ENCODE measurements around the gene NDOR1. TPM values are rescaled to one million over a fixed set of nuclear protein-coding genes. Genes with fewer than 3 reads are reported as not detected.

Gene NDOR1
- total RNA-seq = 4.0 and 4.1 TPM in 2 replicates

DNA sequence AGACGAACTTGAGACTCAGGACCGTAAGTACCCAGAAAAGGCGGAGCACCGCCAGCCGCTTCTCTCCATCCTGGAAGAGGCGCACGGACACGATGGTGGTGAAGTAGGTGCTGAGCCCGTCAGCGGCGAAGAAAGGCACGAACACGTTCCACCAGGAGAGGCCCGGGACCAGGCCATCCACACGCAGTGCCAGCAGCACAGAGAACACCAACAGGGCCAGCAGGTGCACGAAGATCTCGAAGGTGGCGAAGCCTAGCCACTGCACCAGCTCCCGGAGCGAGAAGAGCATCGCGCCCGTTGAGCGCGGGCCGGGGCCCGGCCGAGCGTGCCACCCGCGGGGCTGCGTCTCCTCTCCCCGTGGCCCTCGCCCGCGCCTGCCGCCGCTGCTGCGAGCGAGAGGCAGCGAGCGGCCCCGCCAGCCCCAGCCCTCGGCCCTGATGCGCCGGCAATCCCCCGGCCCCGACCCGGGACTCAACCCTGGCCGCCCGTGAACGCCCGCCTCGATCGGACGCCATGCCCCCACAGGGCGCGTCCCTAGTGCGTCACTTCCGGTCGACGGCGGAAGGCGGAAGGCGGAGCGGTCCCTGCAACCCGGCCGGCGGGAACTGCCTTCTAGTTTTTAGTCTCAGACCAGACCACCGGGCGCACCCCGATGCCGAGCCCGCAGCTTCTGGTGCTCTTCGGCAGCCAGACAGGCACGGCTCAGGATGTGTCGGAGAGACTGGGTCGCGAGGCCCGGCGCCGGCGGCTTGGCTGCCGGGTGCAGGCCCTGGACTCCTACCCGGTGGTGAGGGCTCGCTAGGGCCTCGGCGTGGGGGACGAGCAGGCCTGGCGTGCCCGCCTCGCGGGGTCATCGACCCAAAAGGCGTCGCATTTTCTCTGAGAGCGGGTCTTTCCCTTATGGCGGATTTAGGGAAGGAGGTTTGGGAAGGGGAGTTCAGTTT is at the start of gene NDOR1, which contains the start of gene TMEM203:
Gene NDOR1, plus strand, starts transcription at position 575 of the 944 bp plus-strand sequence. Its CDS starts 78 bp downstream, at position 653.
Gene TMEM203, minus strand, starts transcription at position 523 of the 944 bp plus-strand sequence. Its CDS starts 234 bp downstream, at position 289.

DNA sequence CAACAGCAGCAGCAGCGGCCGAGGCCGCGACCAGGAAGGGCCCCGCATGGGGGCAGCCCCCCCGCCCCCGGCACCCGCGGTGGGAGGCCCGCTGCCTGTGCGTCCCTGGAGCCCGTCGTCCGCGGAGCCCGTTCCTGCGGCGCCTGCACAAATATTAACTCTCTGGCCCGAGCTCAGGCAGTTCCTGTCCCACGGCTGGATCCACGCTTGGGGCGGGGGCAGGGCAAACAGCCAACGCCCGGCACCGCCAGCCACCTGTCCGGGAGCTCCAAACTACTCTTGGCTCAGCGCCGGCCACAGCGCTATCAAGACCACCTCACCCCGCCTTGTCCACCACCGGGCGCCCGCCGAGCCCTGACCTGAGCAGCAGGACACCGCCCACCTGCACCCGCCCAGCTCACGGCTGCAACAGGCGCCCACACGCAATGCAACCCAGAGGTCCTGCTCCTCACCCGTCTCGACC is 35.6 kb upstream of the NDOR1 start, which contains the start of gene LRRC26:
Gene LRRC26, minus strand, starts transcription at position 156 of the 463 bp plus-strand sequence. Its CDS starts 108 bp downstream, at position 48.

DNA sequence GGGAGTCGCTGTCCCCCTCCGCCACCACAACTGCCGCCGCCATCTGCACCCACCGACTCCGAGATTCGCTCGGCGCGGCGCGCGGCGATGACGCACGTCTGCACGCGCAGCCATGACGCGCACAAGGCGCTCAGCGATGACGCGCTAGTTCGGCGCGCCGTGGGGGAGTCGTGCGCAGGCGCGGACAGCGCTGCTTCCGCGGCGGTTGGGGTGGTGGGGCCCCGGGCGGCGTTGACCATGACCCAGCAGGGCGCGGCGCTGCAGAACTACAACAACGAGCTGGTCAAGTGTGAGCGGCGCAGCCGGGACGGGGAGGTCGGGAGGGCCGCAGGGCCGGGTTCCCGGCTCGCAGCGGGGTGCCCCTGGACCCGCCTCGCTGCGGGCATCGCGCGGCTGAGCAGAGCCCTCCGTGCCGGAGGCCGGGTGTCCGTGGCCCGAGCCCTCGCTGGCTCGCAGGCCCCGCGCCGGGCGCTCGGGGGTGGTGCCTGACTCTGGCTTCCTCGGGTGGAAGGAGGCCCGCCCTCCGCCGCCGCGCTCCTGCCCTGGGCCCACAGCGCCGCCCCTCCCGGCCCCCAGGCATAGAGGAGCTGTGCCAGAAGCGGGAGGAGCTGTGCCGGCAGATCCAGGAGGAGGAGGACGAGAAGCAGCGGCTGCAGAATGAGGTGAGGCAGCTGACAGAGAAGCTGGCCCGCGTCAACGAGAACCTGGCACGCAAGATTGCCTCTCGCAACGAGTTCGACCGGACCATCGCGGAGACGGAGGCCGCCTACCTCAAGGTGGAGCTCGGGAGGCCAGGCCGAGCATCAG is 16.8 kb upstream of the NDOR1 start, which contains the start of the genes ANAPC2 and SSNA1:
Gene ANAPC2, minus strand, starts transcription at position 71 of the 807 bp plus-strand sequence. Its CDS starts 28 bp downstream, at position 43.
Gene SSNA1, plus strand, starts transcription at position 187 of the 807 bp plus-strand sequence. Its CDS starts 51 bp downstream, at position 238.

DNA sequence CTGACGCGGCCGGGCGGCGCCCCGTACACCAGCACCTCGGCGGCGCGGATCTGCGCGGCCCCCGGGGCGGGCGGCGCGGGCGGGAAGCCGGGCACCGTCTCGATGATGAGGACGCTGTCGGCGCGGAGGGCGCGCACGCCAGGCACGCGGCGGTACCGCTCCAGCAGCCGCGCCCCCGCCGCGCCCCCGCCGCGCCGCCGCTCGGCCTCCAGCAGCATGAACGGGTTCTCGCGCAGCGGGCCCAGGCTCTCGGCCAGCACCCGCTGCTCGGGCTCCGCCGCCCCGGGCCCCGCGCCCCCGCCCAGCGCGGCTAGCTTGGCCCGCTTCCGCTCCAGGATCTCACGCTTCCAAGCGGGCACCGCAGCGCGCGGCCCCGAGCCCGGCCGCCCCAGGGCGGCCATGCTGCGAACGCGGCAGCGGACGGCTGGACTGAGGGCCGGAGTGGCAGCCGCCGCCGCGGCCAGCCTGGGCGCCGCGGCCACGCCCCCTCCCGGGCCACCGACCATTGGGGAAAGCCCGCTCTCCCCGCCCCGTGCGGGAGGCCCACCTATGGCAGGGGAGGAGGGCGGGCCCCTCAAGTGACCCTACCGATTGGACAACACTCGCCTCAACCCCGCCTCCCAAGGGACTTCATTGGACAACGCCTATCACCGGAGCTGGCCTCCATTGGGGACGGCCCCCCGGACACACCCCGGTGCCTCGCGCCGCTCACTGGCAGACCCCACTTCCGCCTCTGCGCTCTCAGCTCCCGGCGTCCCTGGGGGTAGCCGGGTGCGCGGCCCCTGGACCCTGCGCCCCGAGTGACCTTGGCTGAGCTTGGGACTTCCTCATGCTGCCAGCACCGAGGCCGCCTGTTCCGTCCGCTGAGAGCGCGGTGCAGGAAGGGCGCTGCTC is 4.9 kb upstream of the NDOR1 start, which contains the start of gene TPRN:
Gene TPRN, minus strand, starts transcription at position 431 of the 894 bp plus-strand sequence. Its CDS starts 30 bp downstream, at position 401.

DNA sequence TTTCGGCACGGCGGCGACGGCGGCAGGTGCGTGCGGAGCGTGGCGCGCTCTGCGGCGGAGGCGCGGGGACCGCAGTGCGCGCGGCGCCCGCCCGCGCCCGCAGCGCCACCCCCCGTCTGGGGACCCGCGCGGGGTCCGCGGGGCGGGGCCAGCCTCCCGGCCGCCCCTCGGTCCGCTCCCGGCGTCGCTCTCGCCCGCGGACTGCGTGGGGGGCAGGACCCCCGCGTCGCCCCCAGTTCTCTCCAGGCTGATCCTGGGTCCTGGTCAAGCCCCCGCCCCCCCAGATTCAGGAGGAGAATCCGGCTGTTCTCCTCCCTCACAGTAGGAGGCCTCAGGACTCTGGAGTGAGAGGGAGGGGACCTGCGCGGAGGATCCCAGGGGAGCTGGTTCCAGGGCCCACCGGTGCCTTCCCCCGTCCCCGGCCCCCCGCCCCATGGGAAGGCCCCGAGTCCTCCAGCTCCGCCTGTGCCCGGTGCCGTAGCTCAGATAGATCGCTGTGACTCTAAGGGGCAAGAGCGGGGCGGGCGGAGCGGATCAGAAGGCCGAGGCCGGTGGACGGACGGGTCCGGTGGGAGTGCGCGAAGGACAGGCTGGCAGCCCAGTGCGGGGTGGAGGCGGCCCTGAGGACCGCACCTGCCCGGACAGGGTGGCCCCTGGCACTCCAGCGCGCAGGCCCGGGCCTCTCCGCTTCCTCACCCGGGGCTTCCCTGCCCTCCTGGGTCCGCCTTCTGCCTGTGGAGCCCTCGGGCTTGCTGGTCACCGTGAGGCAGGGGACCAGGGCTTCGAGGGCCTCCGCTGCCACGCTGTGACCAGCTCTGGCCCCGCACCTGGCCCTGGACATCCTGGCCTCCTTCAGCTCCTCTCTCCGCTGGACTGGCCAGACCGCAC is 16.9 kb downstream of the NDOR1 start, which contains the start of gene RNF208:
Gene RNF208, minus strand, starts transcription at position 51 of the 888 bp plus-strand sequence. CDS start 1,028 bp downstream, outside the sequence.

DNA sequence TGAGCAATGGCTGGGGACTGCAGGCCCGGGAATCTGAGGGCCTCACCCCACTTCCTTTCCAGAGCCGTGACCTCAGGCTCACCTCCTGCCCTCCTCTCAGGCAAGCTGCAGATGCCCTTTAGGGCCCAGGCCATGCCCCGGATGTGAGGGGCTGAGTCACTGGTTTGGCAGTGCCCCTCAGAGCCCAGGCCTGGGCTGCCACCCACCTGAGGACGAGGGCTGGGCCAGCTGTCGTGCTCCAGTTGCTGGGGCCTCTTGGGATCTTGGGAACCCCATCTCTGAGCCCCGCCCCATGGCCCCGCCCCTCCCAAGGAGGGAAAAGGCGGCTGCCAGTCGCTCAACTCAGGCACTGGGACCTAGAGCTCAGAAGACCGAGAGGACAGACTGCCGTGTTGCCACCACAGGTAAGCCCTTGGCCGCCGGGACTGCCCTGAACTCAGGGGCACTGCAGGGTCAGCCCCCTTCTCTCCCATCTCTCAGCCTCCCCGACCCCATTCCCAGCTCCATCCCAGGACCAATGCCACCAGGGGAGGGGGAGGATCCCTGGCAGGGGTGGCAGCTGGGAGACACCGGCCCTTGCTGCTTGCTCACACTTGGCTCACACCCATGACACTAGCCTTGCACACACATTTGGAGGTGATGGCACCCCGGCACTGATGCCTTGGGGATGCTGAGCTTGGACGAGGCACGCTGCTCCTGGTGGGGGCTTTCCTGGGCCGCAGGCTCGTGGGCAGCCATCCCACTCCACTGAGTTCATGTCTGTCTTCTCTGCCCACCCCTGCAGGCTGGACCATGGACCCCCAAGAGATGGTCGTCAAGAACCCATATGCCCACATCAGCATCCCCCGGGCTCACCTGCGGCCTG is 19.6 kb downstream of the NDOR1 start, which contains the start of gene CYSRT1:
Gene CYSRT1, plus strand, starts transcription at position 345 of the 865 bp plus-strand sequence. Its CDS starts 448 bp downstream, at position 793.

DNA sequence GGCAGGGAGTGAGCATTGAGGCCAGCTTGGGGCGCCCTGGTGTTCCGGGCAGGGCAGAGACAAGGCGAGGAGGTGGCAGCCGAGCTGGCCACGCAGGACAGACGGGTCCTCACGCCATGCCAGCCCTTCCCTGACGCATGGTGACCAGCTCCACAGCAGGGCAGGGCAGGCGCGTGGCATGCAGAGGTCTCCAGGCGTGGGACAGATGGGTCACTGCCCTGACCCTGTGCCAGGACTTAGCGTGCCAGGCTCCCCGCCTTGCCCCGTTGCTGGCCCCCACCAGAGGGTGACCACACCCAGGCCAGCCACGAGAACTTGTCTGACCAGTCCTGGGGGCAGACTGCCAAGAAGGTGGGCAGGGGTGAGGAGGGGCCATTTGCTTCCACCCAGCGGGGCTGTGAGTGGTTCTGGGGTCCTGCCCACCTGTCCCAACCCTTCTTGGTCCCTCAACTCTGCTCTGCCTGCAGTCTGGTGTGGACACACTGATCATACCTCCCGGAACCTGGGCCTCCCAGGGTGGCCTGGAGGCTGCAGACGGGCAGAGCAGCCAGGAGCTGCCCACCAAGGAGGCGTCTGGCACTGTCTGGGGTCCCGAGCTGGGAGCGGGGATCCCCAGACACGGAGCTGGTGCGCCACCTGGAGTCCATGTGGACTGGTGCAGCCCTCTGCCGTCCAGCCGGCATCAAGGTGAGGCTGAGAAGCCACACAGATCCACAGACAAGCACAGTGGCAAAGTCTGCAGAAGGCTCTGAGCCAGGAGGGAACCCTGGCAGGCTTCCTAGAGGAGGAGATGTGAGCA is 21.8 kb downstream of the NDOR1 start, which contains the start of gene RNF224:
Gene RNF224, plus strand, starts transcription at position 449 of the 799 bp plus-strand sequence. CDS start 834 bp downstream, outside the sequence.

DNA sequence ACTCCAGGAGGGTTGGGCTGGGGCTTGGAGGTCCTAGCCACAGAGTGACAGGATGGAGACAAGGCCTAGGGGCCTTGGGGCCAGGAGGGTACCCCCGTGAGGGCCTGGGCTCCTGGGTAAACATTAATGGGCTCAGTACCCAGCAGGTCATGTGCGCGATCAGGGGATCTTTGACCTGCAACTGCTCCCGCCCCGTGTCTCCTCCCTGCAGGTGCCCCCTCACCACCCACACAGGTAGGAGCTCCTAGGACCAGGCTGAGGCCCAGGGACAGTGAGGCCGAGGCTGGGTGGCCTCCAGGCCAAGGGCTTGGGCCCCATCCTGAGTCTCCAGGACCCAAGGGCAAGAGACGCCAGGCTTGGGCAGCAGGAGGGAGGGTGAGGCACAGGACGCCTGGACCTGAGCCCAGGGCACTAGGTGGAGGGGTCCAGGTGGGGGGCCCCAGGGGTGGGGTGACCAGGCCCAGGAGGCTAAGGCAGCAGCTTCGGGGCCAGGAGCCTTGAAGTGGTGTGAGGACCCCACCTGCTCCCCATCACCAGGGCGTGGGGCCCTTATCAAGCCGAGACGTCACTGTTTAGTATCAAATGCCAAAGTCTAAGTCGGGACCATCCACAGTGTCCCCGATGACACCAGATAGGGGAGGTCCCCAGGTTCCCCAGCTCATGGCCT is 25.3 kb downstream of the NDOR1 start, which contains the start of gene SLC34A3:
Gene SLC34A3, plus strand, starts transcription at position 197 of the 667 bp plus-strand sequence. CDS start 802 bp downstream, outside the sequence.

DNA sequence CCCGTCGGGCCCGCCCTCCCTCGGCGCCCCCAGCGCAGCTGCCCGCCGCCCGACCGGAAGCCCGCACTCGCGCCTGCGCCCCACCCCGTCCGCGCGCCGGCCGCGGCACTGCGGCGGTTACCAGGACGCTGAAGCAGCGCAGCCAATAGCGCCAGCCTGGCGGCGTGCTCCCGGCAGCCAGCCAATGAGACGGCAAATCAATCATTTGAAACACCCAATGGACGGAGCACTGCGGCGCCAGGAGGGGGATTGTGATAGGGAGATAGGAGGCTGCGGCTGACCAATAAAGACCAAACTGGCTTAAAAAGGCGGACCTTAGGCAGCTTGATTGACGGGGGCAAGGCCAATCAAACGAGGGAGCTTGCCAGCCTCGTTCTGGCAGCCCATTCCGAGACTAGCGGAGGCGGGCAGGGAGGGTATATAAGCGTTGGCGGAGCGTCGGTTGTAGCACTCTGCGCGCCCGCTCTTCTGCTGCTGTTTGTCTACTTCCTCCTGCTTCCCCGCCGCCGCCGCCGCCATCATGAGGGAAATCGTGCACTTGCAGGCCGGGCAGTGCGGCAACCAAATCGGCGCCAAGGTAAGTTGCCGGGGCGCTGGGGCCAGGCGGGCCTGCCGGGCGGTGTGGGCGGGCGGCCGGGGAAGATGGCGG is 35.5 kb downstream of the NDOR1 start, which contains the start of gene TUBB4B:
Gene TUBB4B, plus strand, starts transcription at position 447 of the 649 bp plus-strand sequence. Its CDS starts 74 bp downstream, at position 521.

DNA sequence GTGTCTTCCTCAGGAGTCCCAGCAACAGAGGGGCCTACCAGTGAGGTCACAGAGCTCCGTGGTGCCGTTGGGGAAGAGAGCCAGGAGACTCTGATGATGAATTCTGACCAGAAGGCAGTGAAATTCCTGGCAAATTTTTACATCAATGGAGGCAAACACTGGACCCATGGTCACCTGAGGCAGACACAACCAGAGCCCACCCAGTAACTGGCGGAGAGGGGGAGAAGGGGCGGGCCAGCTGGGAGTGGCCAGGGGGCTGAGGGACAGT is 45.6 kb downstream of the NDOR1 start, which contains the start of gene STPG3:
Gene STPG3, plus strand, starts transcription at position 93 of the 268 bp plus-strand sequence. Its CDS starts 1 bp downstream, at position 94.

DNA sequence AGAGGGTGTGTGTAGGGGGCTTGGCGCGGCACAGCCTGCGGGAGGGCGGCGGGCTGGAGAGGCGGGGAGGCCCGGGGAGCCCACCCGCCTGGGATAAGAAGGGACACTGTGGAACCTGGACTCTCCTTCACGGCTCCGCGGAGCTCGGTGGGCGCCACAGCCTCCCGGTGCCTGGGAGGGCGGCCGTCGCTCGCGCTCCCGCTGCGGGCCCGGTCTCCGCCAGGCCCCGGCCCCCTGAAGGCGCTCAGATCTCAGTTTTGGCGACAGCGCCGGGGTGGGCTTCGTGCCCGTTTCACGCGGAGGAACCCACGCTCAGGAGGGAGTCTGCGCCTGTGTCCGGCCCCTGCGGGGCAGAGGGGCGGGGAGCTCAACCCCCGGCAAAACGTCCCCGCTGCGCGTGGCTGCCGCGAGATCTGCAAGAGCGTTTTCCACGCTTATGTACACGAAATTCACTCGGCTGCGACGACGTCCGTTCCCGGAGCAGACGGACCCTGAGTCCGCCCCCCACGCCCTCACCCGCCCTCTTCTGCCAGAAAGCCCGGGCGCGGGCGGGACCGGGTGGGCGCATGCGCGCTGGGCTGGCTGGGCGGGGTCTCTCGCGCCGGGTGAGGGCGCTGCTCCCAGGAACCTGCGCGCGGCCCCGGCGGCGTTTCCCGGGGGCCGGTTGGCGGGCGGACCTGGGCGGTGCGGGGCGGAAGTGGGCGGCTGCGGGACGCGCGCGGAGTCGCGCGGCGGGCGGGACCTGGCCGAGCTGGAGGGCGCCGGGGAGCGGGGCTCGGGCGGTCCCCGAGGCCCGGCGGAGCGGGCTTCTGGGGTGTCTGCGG is 49.3 kb downstream of the NDOR1 start, which contains the start of gene NELFB:
Gene NELFB, plus strand, starts transcription at position 704 of the 824 bp plus-strand sequence.

